LNCaP clone FGC (cell line): ENCODE results near the gene PRMT9.

ENCODE experiments used
- DNase-seq: peaks from one replicate; pipeline ENCODE4 v3.0.0-alpha.2; 2011; ENCODE audit warnings: low read depth
- H3K4me3 ChIP-seq: 2 replicates; pipeline ENCODE4 v1.5.1; 2011; ENCODE audit warnings: mild to moderate bottlenecking, low read depth, low read length, control low read depth
- CTCF ChIP-seq: IDR thresholded peaks from 2 replicates; pipeline ENCODE4 v1.5.1; 2012; ENCODE audit warnings: mild to moderate bottlenecking; ENCODE audit not compliant: control insufficient read depth, insufficient read depth; ENCODE audit errors: extremely low read depth

The PRMT9 gene

GRCh38 chr4:147596377-147596776, 87.6 kb downstream of the PRMT9 start:
- TF ChIP-seq CTCF = peak; percentile 10; the same call in 1 of the 2 replicates
- H3K4me3 ChIP-seq = no peak overlapping the region
- no peak for DNase-seq

- no peak for TF ChIP-seq CTCF
- no peak overlapping the region for H3K4me3 ChIP-seq
- DNase-seq = no peak
These were observed 89.4 kb downstream of the PRMT9 start for GRCh38 chr4:147594578-147594977.

- no peak overlapping the region for H3K4me3 ChIP-seq
- TF ChIP-seq CTCF = no peak
- DNase-seq = no peak
These were observed 89.9 kb downstream of the PRMT9 start for GRCh38 chr4:147594107-147594506.

GRCh38 chr4:147591106-147591505, 92.9 kb downstream of the PRMT9 start:
- no peak for DNase-seq
- no peak for TF ChIP-seq CTCF
- H3K4me3 ChIP-seq = no peak overlapping the region

- no peak overlapping the region for H3K4me3 ChIP-seq
- peak; percentile 37 for DNase-seq
- TF ChIP-seq CTCF = peak; percentile 73
These were observed 93.6 kb downstream of the PRMT9 start for GRCh38 chr4:147590249-147590920.

- no peak for DNase-seq
- TF ChIP-seq CTCF = no peak
- H3K4me3 ChIP-seq = no peak overlapping the region
These were observed 94.4 kb downstream of the PRMT9 start for GRCh38 chr4:147589586-147589985.
